Fibroblast of lung (primary cell): ENCODE data around the gene PRSS22.

ENCODE experiments used
- CTCF ChIP-seq, 2 donors: IDR thresholded peaks in 1 of 2; conservative IDR thresholded peaks in 1 of 2; 1 replicate in 1 of 2; 2 replicates in 1 of 2; pipeline ENCODE4 v1.5.1; 2011 to 2012; ENCODE audit warnings: low read length in 2 of 2, control low read depth in 1 of 2, inconsistent platforms in 1 of 2, low read depth in 1 of 2, mild to moderate bottlenecking in 1 of 2
- EZH2 ChIP-seq: IDR thresholded peaks from 2 replicates; pipeline ENCODE4 v1.5.1; 2012; ENCODE audit warnings: low read length, control low read depth, mild to moderate bottlenecking; ENCODE audit errors: missing control alignments

GRCh38 chr16:2904922-2905240, 46.9 kb upstream of the PRSS22 start:
- TF ChIP-seq CTCF (conservative IDR thresholded peaks at IDR 0.05 in 1 of 2, IDR thresholded peaks at IDR 0.05 in 1 of 2; ENCODE audit: low read depth in 1 of 2, low read length in 2 of 2) (no peak), EZH2 (no peak)
